Mesothelial cell of epicardium (in vitro differentiated cells): Measurements from ENCODE around the gene ACVR2B. TPM values are rescaled to one million over a fixed set of nuclear protein-coding genes. Genes with fewer than 3 reads are reported as not detected.

Experiments used
- DNase-seq, 2 experiments: peaks; one replicate each; pipeline ENCODE4 v3.0.0; 2021; ENCODE audit warnings: low spot score in 2 of 2; ENCODE audit not compliant: unreplicated experiment in 2 of 2
- H3K27ac Mint-ChIP-seq: 2 replicates; pipeline ENCODE4 v1.8.0; 2021; ENCODE audit warnings: mixed read lengths
- H3K27me3 Mint-ChIP-seq: 2 replicates; pipeline ENCODE4 v1.8.0; 2021; ENCODE audit warnings: low read depth, mixed read lengths
- H3K36me3 Mint-ChIP-seq: 2 replicates; pipeline ENCODE4 v1.8.0; 2021; ENCODE audit warnings: mixed read lengths
- H3K4me1 Mint-ChIP-seq: 2 replicates; pipeline ENCODE4 v1.8.0; 2021; ENCODE audit warnings: mixed read lengths
- H3K4me3 Mint-ChIP-seq: 2 replicates; pipeline ENCODE4 v1.8.0; 2021; ENCODE audit warnings: mild to moderate bottlenecking, moderate library complexity, mixed read lengths
- H3K9me3 Mint-ChIP-seq: 2 replicates; pipeline ENCODE4 v1.8.0; 2021; ENCODE audit warnings: mixed read lengths
- total RNA-seq: library from RNA; stranded (reverse); gene quantifications from 3 replicates; pipeline ENCODE4 v1.2.1, GENCODE V29; 2021
- TF ChIP-seq, protein P1 (sequence below): fragments of 200-600 bp; sonication (generic); IDR thresholded peaks from one replicate; pipeline ENCODE4 v1.5.0; 2021; ENCODE audit warnings: antibody characterized with exemption; ENCODE audit not compliant: unreplicated experiment

Gene ACVR2B
- total RNA-seq, 1 donor from 2014 or later = 50.4 TPM

DNA sequence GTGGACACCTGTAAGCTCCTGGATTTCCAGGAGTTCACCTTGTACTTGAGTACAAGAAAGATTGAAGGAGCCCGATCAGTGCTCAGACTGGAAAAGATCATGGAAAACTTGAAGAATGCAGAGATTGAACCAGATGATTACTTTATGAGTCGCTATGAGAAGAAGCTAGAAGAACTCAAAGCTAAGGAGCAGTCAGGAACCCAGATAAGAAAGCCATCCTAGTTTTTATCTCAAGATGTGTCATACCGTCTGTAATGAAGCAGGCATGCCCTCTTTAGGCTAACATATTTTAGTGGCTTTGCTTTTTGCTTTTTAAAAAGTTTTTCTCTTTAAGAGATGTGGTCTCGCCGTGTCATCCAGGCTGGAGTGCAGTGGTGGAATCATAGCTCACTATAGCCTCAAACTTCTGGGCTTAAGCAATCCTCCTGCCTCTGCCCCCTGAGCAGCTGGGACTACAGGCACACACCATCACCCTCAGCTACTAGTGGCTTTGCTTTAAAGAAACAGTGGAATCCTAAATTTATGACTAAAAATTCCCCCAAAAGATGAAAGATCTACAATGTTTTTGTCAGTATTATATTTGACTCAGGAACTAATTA lies 70.5 kb downstream of the ACVR2B start:
- DNase-seq = no peak
- Mint-ChIP-seq H3K9me3 (no peaks in the 10 kb centered on the region), H3K4me1 (no peaks in the 10 kb centered on the region), H3K27ac (no peak overlapping the region), H3K27me3 (no peaks in the 10 kb centered on the region), H3K36me3 (peaks cover 41% of the 10 kb centered on the region), H3K4me3 (no peak overlapping the region)
- TF ChIP-seq, protein P1, sequence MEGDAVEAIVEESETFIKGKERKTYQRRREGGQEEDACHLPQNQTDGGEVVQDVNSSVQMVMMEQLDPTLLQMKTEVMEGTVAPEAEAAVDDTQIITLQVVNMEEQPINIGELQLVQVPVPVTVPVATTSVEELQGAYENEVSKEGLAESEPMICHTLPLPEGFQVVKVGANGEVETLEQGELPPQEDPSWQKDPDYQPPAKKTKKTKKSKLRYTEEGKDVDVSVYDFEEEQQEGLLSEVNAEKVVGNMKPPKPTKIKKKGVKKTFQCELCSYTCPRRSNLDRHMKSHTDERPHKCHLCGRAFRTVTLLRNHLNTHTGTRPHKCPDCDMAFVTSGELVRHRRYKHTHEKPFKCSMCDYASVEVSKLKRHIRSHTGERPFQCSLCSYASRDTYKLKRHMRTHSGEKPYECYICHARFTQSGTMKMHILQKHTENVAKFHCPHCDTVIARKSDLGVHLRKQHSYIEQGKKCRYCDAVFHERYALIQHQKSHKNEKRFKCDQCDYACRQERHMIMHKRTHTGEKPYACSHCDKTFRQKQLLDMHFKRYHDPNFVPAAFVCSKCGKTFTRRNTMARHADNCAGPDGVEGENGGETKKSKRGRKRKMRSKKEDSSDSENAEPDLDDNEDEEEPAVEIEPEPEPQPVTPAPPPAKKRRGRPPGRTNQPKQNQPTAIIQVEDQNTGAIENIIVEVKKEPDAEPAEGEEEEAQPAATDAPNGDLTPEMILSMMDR = no peak

GRCh38 chr3:38526792-38527191 lies 73.1 kb downstream of the ACVR2B start:
- Mint-ChIP-seq H3K4me3 (no peak overlapping the region), H3K36me3 (peaks cover 37% of the 10 kb centered on the region), H3K9me3 (no peaks in the 10 kb centered on the region), H3K27ac (no peak overlapping the region), H3K27me3 (no peaks in the 10 kb centered on the region), H3K4me1 (no peaks in the 10 kb centered on the region)
- DNase-seq = no peak
- TF ChIP-seq, protein P1 = no peak

DNA sequence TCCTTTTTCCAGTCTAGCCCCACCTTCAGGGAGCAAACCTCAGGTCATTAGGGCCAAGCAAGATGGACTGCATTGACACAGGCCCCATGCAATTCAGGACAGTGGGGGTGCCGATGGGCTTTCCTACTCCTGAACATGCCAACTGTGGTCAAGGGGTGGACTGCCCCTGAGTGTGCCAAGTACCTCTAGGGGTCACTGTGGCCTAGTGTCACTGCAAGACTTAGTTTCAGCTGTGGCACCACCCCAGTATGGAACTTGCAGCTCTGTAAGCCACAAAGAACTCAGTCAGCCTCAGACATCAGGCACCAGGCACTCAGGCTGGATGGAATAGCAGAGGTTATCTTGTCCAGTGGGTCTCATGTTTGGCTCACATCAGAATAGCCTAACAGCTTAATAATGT lies 74.8 kb downstream of the ACVR2B start:
- Mint-ChIP-seq H3K27me3 (no peaks in the 10 kb centered on the region), H3K27ac (no peak overlapping the region), H3K36me3 (peaks cover 37% of the 10 kb centered on the region), H3K4me3 (no peak overlapping the region), H3K9me3 (no peaks in the 10 kb centered on the region), H3K4me1 (no peaks in the 10 kb centered on the region)
- no peak for DNase-seq
- TF ChIP-seq, protein P1 = no peak

DNA sequence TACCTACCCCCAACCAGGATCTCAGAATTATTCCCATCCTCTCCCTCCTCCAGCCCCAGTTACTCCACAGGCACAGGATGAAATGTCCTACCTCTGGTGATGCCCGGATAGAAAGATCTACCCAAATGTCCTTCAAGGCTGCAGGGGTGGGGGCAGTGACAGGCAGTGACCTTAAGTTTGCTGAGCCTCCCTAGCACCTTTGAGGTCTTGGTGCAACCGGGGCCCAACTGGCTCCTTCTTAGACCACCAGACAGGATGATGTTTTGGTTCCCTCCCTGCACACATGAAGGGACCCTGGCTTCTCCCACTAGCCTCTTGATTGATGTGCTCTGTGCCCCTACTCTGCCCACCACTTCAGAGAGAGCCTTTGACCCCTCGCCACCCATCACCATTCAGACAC lies 78.8 kb downstream of the ACVR2B start:
- Mint-ChIP-seq H3K9me3 (peaks cover 13% of the 10 kb centered on the region), H3K4me3 (no peak overlapping the region), H3K36me3 (peaks cover 25% of the 10 kb centered on the region), H3K4me1 (no peaks in the 10 kb centered on the region), H3K27me3 (no peaks in the 10 kb centered on the region), H3K27ac (no peak overlapping the region)
- TF ChIP-seq, protein P1 = no peak
- no peak for DNase-seq

DNA sequence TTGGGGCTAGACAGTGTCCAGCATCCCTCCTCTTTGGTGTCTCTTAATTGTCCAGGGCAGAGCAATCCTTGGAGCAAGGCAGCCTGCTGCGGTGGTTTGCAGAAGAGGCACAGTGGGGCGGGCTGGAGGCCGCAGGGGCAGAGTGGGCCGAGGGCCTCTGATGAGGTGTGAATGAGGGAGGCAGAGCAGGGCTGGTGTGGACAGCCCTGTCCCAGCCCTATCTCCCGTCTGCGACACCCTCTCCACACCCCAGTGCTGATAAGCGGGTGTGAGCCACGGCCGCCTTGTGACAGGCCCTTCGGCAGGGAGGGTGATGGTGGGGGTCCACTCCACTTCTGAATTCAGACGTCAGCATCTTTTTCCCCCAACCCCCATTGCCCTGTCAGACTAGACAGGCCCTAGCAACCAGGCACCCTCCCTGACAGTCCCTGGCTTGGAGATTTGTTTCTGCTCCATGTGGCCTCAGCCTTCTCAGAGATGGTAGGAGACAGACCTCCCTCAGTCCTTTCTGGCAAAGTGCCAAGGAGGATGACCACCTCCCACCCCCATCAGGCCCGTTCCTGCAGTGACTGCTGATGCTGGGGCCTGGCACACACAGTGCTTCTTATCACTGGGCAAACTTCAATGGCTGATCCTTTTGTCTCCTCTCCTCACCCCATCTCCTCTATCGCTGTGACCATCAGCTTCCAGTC lies 79.7 kb downstream of the ACVR2B start:
- H3K27me3 Mint-ChIP-seq = no peaks in the 10 kb centered on the region
- H3K36me3 Mint-ChIP-seq = peaks cover 19% of the 10 kb centered on the region
- H3K27ac Mint-ChIP-seq = no peak overlapping the region
- H3K9me3 Mint-ChIP-seq = peaks cover 13% of the 10 kb centered on the region
- H3K4me1 Mint-ChIP-seq = no peaks in the 10 kb centered on the region
- no peak overlapping the region for H3K4me3 Mint-ChIP-seq
- TF ChIP-seq, protein P1 = no peak
- DNase-seq = no peak
